ENCODE data around the gene SUCLG2. TPM values are rescaled to one million over a fixed set of nuclear protein-coding genes. Genes with fewer than 3 reads are reported as not detected.

The SUCLG2 gene
- total and polyA plus RNA-seq, 3 experiments from 2014 or later = 57.0 to 61.7 (median 59.9) TPM

- H3K9me3 Mint-ChIP-seq = peaks cover 0 to 12% (median 8%) of the 10 kb centered on the region in 5 donors
- no peak for DNase-seq
- Histone ChIP-seq H3K27me3 (ENCODE audit: insufficient read depth, low read length, poor library complexity, severe bottlenecking) (no peaks in the 10 kb centered on the region), H3K27ac (ENCODE audit: low read depth, low read length) (no peak overlapping the region), H3K36me3 (ENCODE audit: insufficient read depth, low read length) (no peaks in the 10 kb centered on the region), H3K9me3 (ENCODE audit: low read length) (no peaks in the 10 kb centered on the region), H3K4me3 (ENCODE audit: low read length) (no peak overlapping the region), H3K4me1 (ENCODE audit: insufficient read depth, low read length) (no peaks in the 10 kb centered on the region)
- CTCF ChIA-PET = no interaction called here
- no peak overlapping the region for H3K27ac Mint-ChIP-seq
- H3K36me3 Mint-ChIP-seq = peaks cover 29 to 56% (median 51%) of the 10 kb centered on the region in 3 donors
- no peak overlapping the region for H3K4me3 Mint-ChIP-seq
- H3K27me3 Mint-ChIP-seq = no peaks in the 10 kb centered on the region
- peaks cover 17 to 32% (median 31%) of the 10 kb centered on the region in 3 donors for H3K4me1 Mint-ChIP-seq
- POLR2A ChIA-PET = no interaction called here
Measured at GRCh38 chr3:67569324-67569723, 85.1 kb downstream of the SUCLG2 start.

GRCh38 chr3:67567893-67568292 lies 86.5 kb downstream of the SUCLG2 start:
- Mint-ChIP-seq H3K9me3 (peaks cover 0 to 12% (median 8%) of the 10 kb centered on the region in 5 donors), H3K27ac (peak overlapping the region in 1 of 8 donors; percentile 47), H3K36me3 (peaks cover 26 to 51% (median 47%) of the 10 kb centered on the region in 3 donors), H3K27me3 (no peaks in the 10 kb centered on the region), H3K4me1 (peaks cover 12 to 30% (median 21%) of the 10 kb centered on the region in 3 donors), H3K4me3 (no peak overlapping the region)
- Histone ChIP-seq H3K4me1 (ENCODE audit: insufficient read depth, low read length) (no peaks in the 10 kb centered on the region), H3K36me3 (ENCODE audit: insufficient read depth, low read length) (no peaks in the 10 kb centered on the region), H3K27me3 (ENCODE audit: insufficient read depth, low read length, poor library complexity, severe bottlenecking) (no peaks in the 10 kb centered on the region), H3K9me3 (ENCODE audit: low read length) (no peaks in the 10 kb centered on the region), H3K4me3 (ENCODE audit: low read length) (no peak overlapping the region), H3K27ac (ENCODE audit: low read depth, low read length) (no peak overlapping the region)
- ChIA-PET CTCF (no interaction called here), POLR2A (no interaction called here)
- no peak for DNase-seq

- peak overlapping the region in 1 of 8 donors; percentile 26 for H3K27ac Mint-ChIP-seq
- CTCF ChIA-PET = no interaction called here
Measured at GRCh38 chr3:67564973-67565372, 89.4 kb downstream of the SUCLG2 start.

GRCh38 chr3:67564008-67564407 lies 90.4 kb downstream of the SUCLG2 start:
- CTCF ChIA-PET = interaction anchor here (0.7 kb wide), 1 partner anchor 226 kb away, joined by 3 read pairs; no protein-coding TSS in a partner anchor
- H3K27ac Mint-ChIP-seq = peak overlapping the region in 1 of 8 donors; percentile 64
- Histone ChIP-seq H3K4me1 (ENCODE audit: insufficient read depth, low read length) (no peaks in the 10 kb centered on the region), H3K27ac (ENCODE audit: low read depth, low read length) (no peak overlapping the region), H3K9me3 (ENCODE audit: low read length) (no peaks in the 10 kb centered on the region), H3K4me3 (ENCODE audit: low read length) (no peak overlapping the region), H3K27me3 (ENCODE audit: insufficient read depth, low read length, poor library complexity, severe bottlenecking) (no peaks in the 10 kb centered on the region), H3K36me3 (ENCODE audit: insufficient read depth, low read length) (peaks cover 4% of the 10 kb centered on the region)
- DNase-seq = no peak
- H3K9me3 Mint-ChIP-seq = peaks cover 0 to 2% (median 0%) of the 10 kb centered on the region in 5 donors
- H3K4me1 Mint-ChIP-seq = peaks cover 18 to 46% (median 27%) of the 10 kb centered on the region in 3 donors
- H3K4me3 Mint-ChIP-seq = no peak overlapping the region
- no peaks in the 10 kb centered on the region for H3K27me3 Mint-ChIP-seq
- POLR2A ChIA-PET = no interaction called here
- peaks cover 11 to 34% (median 11%) of the 10 kb centered on the region in 3 donors for H3K36me3 Mint-ChIP-seq

More at GRCh38 chr3:67564973-67565372, 89.4 kb downstream of the SUCLG2 start:
- Histone ChIP-seq H3K4me3 (ENCODE audit: low read length) (no peak overlapping the region), H3K27ac (ENCODE audit: low read depth, low read length) (no peak overlapping the region), H3K27me3 (ENCODE audit: insufficient read depth, low read length, poor library complexity, severe bottlenecking) (no peaks in the 10 kb centered on the region), H3K36me3 (ENCODE audit: insufficient read depth, low read length) (no peaks in the 10 kb centered on the region), H3K4me1 (ENCODE audit: insufficient read depth, low read length) (no peaks in the 10 kb centered on the region), H3K9me3 (ENCODE audit: low read length) (no peaks in the 10 kb centered on the region)
- peaks cover 14 to 44% (median 23%) of the 10 kb centered on the region in 3 donors for H3K4me1 Mint-ChIP-seq
- peaks cover 11 to 39% (median 21%) of the 10 kb centered on the region in 3 donors for H3K36me3 Mint-ChIP-seq
- no peak for DNase-seq
- no peaks in the 10 kb centered on the region for H3K27me3 Mint-ChIP-seq
- no peak overlapping the region for H3K4me3 Mint-ChIP-seq
- H3K9me3 Mint-ChIP-seq = peaks cover 0 to 6% (median 0%) of the 10 kb centered on the region in 5 donors
- POLR2A ChIA-PET = no interaction called here

GRCh38 chr3:67561667-67562394 lies 92.6 kb downstream of the SUCLG2 start:
- Mint-ChIP-seq H3K4me1 (peaks cover 18 to 51% (median 21%) of the 10 kb centered on the region in 3 donors), H3K27me3 (no peaks in the 10 kb centered on the region), H3K27ac (peak overlapping the region in 3 of 8 donors; percentile 50 to 63 (median 62)), H3K4me3 (no peak overlapping the region), H3K9me3 (no peaks in the 10 kb centered on the region), H3K36me3 (peaks cover 4 to 47% (median 13%) of the 10 kb centered on the region in 3 donors)
- Histone ChIP-seq H3K4me3 (ENCODE audit: low read length) (no peak overlapping the region), H3K4me1 (ENCODE audit: insufficient read depth, low read length) (no peaks in the 10 kb centered on the region), H3K27me3 (ENCODE audit: insufficient read depth, low read length, poor library complexity, severe bottlenecking) (no peaks in the 10 kb centered on the region), H3K27ac (ENCODE audit: low read depth, low read length) (no peak overlapping the region), H3K36me3 (ENCODE audit: insufficient read depth, low read length) (peaks cover 13% of the 10 kb centered on the region), H3K9me3 (ENCODE audit: low read length) (no peaks in the 10 kb centered on the region)
- ChIA-PET CTCF (interaction anchor here (0.8 kb wide), 1 partner anchor 228 kb away, joined by 3 read pairs; no protein-coding TSS in a partner anchor), POLR2A (no interaction called here)
- DNase-seq = no peak

GRCh38 chr3:67561266-67561665 lies 93.1 kb downstream of the SUCLG2 start:
- no peaks in the 10 kb centered on the region for H3K9me3 Mint-ChIP-seq
- no peak for DNase-seq
- H3K36me3 Mint-ChIP-seq = peaks cover 4 to 51% (median 15%) of the 10 kb centered on the region in 3 donors
- no peak overlapping the region for H3K27ac Mint-ChIP-seq
- H3K4me3 Mint-ChIP-seq = no peak overlapping the region
- no peaks in the 10 kb centered on the region for H3K4me1 ChIP-seq (ENCODE audit: insufficient read depth, low read length)
- H3K36me3 ChIP-seq (ENCODE audit: insufficient read depth, low read length) = peaks cover 13% of the 10 kb centered on the region
- no peaks in the 10 kb centered on the region for H3K27me3 ChIP-seq (ENCODE audit: insufficient read depth, low read length, poor library complexity, severe bottlenecking)
- no peaks in the 10 kb centered on the region for H3K9me3 ChIP-seq (ENCODE audit: low read length)
- ChIA-PET POLR2A (no interaction called here), CTCF (interaction anchor here (0.8 kb wide), 1 partner anchor 228 kb away, joined by 3 read pairs; no protein-coding TSS in a partner anchor)
- no peak overlapping the region for H3K4me3 ChIP-seq (ENCODE audit: low read length)
- H3K4me1 Mint-ChIP-seq = peaks cover 21 to 54% (median 21%) of the 10 kb centered on the region in 3 donors
- no peaks in the 10 kb centered on the region for H3K27me3 Mint-ChIP-seq
- H3K27ac ChIP-seq (ENCODE audit: low read depth, low read length) = no peak overlapping the region

- H3K4me3 Mint-ChIP-seq = no peak overlapping the region
- H3K27me3 ChIP-seq (ENCODE audit: insufficient read depth, low read length, poor library complexity, severe bottlenecking) = no peaks in the 10 kb centered on the region
- no peaks in the 10 kb centered on the region for H3K9me3 Mint-ChIP-seq
- no peak overlapping the region for H3K27ac ChIP-seq (ENCODE audit: low read depth, low read length)
- H3K4me1 Mint-ChIP-seq = peaks cover 22 to 58% (median 28%) of the 10 kb centered on the region in 3 donors
- peak overlapping the region in 1 of 8 donors; percentile 58 for H3K27ac Mint-ChIP-seq
- POLR2A ChIA-PET = no interaction called here
- DNase-seq = no peak
- H3K4me1 ChIP-seq (ENCODE audit: insufficient read depth, low read length) = no peaks in the 10 kb centered on the region
- no peaks in the 10 kb centered on the region for H3K9me3 ChIP-seq (ENCODE audit: low read length)
- no peak overlapping the region for H3K4me3 ChIP-seq (ENCODE audit: low read length)
- peaks cover 13% of the 10 kb centered on the region for H3K36me3 ChIP-seq (ENCODE audit: insufficient read depth, low read length)
- CTCF ChIA-PET = no interaction called here
- H3K27me3 Mint-ChIP-seq = no peaks in the 10 kb centered on the region
- peaks cover 13 to 62% (median 22%) of the 10 kb centered on the region in 3 donors for H3K36me3 Mint-ChIP-seq
Measured at GRCh38 chr3:67559029-67559605, 95.3 kb downstream of the SUCLG2 start.

- no peaks in the 10 kb centered on the region for H3K4me1 ChIP-seq (ENCODE audit: insufficient read depth, low read length)
- peak overlapping the region in 1 of 8 donors; percentile 49 for H3K27ac Mint-ChIP-seq
- H3K36me3 Mint-ChIP-seq = peaks cover 13 to 60% (median 22%) of the 10 kb centered on the region in 3 donors
- no peak overlapping the region for H3K4me3 ChIP-seq (ENCODE audit: low read length)
- CTCF ChIA-PET = no interaction called here
- H3K4me1 Mint-ChIP-seq = peaks cover 22 to 56% (median 28%) of the 10 kb centered on the region in 3 donors
- no peaks in the 10 kb centered on the region for H3K27me3 ChIP-seq (ENCODE audit: insufficient read depth, low read length, poor library complexity, severe bottlenecking)
- no peaks in the 10 kb centered on the region for H3K9me3 Mint-ChIP-seq
- DNase-seq = no peak
- H3K36me3 ChIP-seq (ENCODE audit: insufficient read depth, low read length) = peaks cover 13% of the 10 kb centered on the region
- H3K27me3 Mint-ChIP-seq = no peaks in the 10 kb centered on the region
- no peaks in the 10 kb centered on the region for H3K9me3 ChIP-seq (ENCODE audit: low read length)
- POLR2A ChIA-PET = no interaction called here
- no peak overlapping the region for H3K4me3 Mint-ChIP-seq
- H3K27ac ChIP-seq (ENCODE audit: low read depth, low read length) = no peak overlapping the region
Measured at GRCh38 chr3:67558426-67558825, 96.0 kb downstream of the SUCLG2 start.
